ENCODE measurements around the gene FASLG.

FASLG gene

DNA sequence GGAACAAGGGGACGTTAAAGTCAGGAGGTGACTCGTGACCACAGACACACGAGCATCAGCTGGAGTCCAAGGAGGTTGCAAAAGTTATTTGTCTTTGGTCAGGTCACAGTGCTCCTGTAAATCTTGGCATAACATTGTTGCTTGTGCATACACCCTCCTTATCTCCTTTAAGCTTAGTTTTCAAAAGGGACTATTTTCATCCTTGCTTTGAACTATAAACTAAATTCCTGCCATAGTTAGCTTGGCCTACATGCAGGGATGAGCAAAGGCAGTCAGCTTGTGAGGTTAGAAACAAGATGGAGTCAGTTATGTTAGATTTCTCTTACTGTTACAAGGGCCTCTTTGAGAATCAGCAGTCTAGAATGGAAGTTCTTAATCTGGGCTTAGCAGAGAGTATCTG, 28.0 kb upstream of the FASLG start:
- H3K36me3 ChIP-seq (ENCODE audit: insufficient read depth, low read length) = no peaks in the 10 kb centered on the region
- no peak overlapping the region for H3K9ac ChIP-seq (ENCODE audit: low read depth, low read length)
- H3K9me3 ChIP-seq (ENCODE audit: control insufficient read depth, insufficient read depth, low read length) = peaks cover 5% of the 10 kb centered on the region; the same call in 1 of the 2 replicates
- no peaks in the 10 kb centered on the region for H3K4me1 ChIP-seq (ENCODE audit: insufficient read depth, low read length)

DNA sequence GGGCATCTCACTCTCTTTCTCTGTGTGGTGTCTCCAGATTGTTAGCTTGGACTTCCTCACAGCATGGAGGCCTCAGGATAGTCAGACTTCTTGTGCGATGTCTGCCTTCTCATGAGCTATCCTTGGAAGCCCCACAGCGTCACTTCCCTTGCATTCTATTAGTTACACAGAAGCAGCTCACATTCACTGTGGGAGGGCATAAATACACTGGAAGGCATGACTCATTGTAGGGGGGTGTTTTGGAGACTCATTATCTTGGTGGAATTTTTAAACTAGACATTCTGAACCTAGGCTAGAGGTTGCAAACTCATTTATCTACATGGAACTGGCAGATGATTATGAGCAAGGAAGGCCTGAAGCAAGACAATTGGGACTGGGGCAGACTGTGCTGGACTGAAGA, 21.4 kb upstream of the FASLG start:
- peaks cover 12% of the 10 kb centered on the region for H3K4me1 ChIP-seq (ENCODE audit: insufficient read depth, low read length)
- no peaks in the 10 kb centered on the region for H3K36me3 ChIP-seq (ENCODE audit: insufficient read depth, low read length)
- H3K9me3 ChIP-seq (ENCODE audit: control insufficient read depth, insufficient read depth, low read length) = peaks cover 5% of the 10 kb centered on the region
- H3K9ac ChIP-seq (ENCODE audit: low read depth, low read length) = no peak overlapping the region

DNA sequence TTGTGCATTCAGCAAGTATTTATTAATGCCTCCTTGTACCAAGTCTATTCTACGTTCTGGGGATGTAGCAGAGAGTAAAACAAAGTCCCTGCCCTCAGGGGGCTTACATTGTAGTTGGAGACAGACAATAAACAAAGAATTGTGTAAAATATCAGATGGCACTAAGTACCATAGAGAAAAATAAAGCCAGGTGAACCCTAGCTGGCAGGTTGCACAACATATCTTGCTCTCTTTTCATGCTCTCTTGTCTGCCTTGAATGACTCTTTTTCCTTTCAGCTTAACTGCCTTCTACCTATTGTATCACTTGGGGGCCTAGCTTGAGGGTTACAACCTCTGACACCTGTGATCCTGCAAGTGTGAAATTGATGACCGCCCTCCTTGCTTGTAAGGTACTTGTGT, 20.7 kb upstream of the FASLG start:
- peaks cover 12% of the 10 kb centered on the region for H3K4me1 ChIP-seq (ENCODE audit: insufficient read depth, low read length)
- peaks cover 5% of the 10 kb centered on the region for H3K9me3 ChIP-seq (ENCODE audit: control insufficient read depth, insufficient read depth, low read length)
- H3K36me3 ChIP-seq (ENCODE audit: insufficient read depth, low read length) = no peaks in the 10 kb centered on the region
- H3K9ac ChIP-seq (ENCODE audit: low read depth, low read length) = no peak overlapping the region

DNA sequence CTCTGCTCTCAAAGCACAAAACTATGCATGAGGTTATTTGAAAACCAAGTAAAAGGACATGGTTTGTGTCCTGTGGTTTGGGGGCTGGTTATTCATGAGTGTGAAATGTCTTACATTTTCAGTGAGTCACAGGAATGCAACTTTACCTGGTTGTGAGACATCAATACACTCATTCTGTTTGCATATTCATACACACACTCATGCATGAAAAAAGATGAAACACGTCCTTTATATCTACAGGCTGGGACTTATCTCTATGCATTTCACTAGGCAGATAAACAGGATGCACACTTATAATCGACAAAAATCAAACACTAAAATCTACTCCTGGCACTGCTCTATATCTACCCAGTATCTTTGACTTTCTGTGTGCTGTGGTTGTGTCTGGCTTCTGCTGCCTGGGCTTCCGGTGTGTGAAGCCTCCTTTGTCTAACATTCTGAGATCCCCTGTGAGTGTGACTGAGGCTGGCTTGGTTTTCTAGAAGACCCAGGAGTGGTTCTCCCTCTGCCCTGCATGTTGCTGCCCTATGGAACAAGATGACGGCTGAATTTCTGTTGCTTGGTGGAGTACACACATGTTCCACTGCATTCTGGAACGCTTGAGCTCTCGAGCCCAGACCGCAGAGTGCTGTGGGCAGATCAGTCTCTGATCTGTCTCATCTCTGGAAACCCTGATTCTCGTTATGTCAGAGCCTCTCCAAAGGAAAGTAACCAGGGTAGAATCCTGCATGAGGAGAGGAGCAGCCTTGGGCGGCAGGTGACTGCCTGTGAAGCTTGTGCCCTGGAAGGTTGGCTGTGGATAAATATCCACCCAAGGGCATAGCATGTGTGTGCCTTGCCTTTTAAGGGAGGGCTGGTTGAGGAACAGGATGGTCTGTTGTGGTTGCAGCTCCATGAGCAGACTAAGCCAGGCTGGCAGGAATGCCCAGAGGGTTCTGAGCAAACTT, 19.7 kb upstream of the FASLG start:
- Histone ChIP-seq H3K9ac (ENCODE audit: low read depth, low read length) (no peak overlapping the region), H3K4me1 (ENCODE audit: insufficient read depth, low read length) (peaks cover 16% of the 10 kb centered on the region), H3K9me3 (ENCODE audit: control insufficient read depth, insufficient read depth, low read length) (peaks cover 5% of the 10 kb centered on the region), H3K36me3 (ENCODE audit: insufficient read depth, low read length) (no peaks in the 10 kb centered on the region)

DNA sequence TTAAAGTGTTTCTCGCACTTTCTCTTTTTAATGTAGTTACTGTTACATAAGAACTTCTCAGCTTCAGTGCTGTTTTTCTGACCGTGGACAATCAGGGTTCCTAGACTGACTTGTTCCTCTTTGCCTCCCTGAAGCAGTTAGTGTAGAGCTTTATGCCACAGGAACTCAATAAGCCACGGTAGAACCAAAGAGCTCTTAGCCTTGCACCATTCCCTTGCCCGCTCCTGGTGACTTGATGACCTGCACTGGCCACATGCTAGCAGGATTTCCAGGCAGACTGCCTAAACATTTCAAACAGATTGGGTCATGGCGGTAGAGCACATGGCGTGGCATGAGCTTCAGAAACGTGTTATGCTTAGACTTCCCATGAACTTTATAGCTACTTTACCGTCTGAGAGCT, 18.8 kb upstream of the FASLG start:
- no peaks in the 10 kb centered on the region for H3K36me3 ChIP-seq (ENCODE audit: insufficient read depth, low read length)
- peaks cover 5% of the 10 kb centered on the region for H3K9me3 ChIP-seq (ENCODE audit: control insufficient read depth, insufficient read depth, low read length)
- no peak overlapping the region for H3K9ac ChIP-seq (ENCODE audit: low read depth, low read length)
- H3K4me1 ChIP-seq (ENCODE audit: insufficient read depth, low read length) = peaks cover 16% of the 10 kb centered on the region

DNA sequence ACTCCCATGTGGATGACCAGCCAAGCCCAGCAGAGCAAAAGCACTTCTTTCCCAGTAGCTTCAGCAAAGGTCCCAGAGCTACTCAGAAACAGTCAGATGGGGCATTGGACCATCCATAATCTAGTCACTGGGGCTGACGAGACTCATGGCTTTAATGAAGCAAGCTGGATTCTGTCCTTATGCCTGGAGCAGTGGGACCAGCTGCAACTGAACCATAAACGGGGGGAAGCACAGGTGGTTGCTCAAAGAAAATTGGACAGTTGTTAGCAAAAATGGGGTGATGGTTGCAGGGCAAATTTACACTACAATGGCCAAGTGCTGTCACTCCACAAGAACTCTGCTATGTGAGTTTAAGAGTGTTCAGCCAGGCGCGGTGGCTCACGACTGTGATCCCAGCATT, 17.4 kb upstream of the FASLG start:
- H3K9ac ChIP-seq (ENCODE audit: low read depth, low read length) = no peak overlapping the region
- H3K36me3 ChIP-seq (ENCODE audit: insufficient read depth, low read length) = no peaks in the 10 kb centered on the region
- peaks cover 16% of the 10 kb centered on the region for H3K4me1 ChIP-seq (ENCODE audit: insufficient read depth, low read length)
- peaks cover 4% of the 10 kb centered on the region; the same call in 1 of the 2 replicates for H3K9me3 ChIP-seq (ENCODE audit: control insufficient read depth, insufficient read depth, low read length)

DNA sequence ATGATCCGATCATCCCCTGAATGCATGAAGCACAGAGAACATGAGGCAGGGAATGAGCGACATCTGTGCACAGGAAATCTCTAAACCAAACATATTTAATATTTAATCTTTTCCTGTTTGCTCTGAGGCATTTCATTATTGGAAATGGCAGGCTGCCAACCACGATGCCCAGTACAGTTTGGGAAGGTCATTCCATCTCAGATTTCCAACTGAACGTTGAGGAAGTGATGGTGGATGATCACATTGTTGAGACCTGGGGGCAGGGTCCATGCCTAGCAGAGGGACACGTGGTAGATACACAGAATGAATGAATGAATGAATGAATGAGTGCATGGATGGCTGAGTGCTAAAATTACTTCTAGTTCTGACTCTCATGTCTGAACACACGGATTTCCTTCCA, 15.9 kb upstream of the FASLG start:
- Histone ChIP-seq H3K4me1 (ENCODE audit: insufficient read depth, low read length) (peaks cover 15% of the 10 kb centered on the region), H3K36me3 (ENCODE audit: insufficient read depth, low read length) (no peaks in the 10 kb centered on the region), H3K9ac (ENCODE audit: low read depth, low read length) (no peak overlapping the region), H3K9me3 (ENCODE audit: control insufficient read depth, insufficient read depth, low read length) (no peaks in the 10 kb centered on the region)

DNA sequence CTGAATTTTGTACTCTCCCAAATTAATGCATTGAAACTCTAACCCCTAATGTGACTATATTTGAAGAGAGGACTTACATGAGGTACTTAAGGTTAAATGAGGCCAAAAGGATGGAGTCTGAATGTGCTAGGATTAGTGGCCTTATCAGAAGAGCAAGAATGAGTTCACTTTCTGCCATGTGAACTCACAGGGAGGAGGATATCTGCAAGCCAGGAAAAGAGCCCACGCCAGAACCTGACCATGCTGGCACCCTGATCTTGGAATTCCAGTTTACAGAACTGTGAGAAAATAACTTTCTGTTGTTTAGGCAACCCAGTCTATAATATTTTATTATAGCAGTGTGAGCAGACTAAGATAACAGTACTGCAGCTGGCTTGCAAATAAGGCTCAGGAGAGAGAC, 12.2 kb upstream of the FASLG start:
- H3K9ac ChIP-seq (ENCODE audit: low read depth, low read length) = no peak overlapping the region
- H3K4me1 ChIP-seq (ENCODE audit: insufficient read depth, low read length) = peaks cover 4% of the 10 kb centered on the region; the same call in 1 of the 2 replicates
- no peaks in the 10 kb centered on the region for H3K36me3 ChIP-seq (ENCODE audit: insufficient read depth, low read length)
- H3K9me3 ChIP-seq (ENCODE audit: control insufficient read depth, insufficient read depth, low read length) = no peaks in the 10 kb centered on the region

DNA sequence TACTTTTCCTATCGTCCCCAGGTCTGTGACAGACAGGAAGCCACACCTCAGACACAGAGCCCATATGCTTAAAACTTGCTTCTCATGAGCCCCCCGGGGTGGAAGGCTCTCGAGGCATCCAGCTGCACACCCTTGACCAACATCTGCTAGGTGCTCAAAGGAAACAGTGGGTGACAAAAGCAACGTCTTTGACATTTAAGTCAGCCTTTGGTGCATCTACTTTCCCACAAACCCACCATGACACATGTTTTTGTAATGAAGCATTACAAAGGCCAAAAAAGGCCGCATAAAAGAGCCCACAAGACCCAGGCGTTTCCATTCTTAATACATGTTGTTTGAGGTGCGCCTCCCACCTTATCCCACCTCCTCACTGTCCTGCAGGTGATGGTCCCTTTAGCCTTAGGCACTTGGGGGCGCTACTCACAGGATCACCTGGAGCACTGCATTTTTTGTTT, 11.8 kb upstream of the FASLG start:
- Histone ChIP-seq H3K9me3 (ENCODE audit: control insufficient read depth, insufficient read depth, low read length) (no peaks in the 10 kb centered on the region), H3K4me1 (ENCODE audit: insufficient read depth, low read length) (peaks cover 4% of the 10 kb centered on the region; the same call in 1 of the 2 replicates), H3K9ac (ENCODE audit: low read depth, low read length) (no peak overlapping the region), H3K36me3 (ENCODE audit: insufficient read depth, low read length) (no peaks in the 10 kb centered on the region)

DNA sequence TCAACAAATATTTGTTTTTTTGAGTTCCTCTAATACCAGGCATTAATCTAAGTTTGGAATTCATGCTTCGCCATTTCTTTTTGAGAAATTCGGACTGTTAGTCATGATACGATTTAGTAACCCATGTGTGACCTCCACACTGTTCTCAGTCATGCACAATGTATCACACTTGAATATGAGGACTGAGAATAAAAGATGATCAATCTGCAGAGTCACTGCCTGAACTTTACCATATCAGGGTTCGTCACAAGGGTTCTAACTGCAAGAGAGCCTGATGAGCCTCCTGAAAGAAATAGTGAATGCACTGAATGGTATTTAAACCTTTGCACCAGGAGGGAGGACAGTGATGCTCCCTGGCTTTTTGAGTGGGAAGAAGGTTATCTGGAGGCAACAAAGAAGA, 10.9 kb upstream of the FASLG start:
- Histone ChIP-seq H3K9ac (ENCODE audit: low read depth, low read length) (no peak overlapping the region), H3K9me3 (ENCODE audit: control insufficient read depth, insufficient read depth, low read length) (no peaks in the 10 kb centered on the region), H3K36me3 (ENCODE audit: insufficient read depth, low read length) (no peaks in the 10 kb centered on the region), H3K4me1 (ENCODE audit: insufficient read depth, low read length) (peaks cover 4% of the 10 kb centered on the region; the same call in 1 of the 2 replicates)

DNA sequence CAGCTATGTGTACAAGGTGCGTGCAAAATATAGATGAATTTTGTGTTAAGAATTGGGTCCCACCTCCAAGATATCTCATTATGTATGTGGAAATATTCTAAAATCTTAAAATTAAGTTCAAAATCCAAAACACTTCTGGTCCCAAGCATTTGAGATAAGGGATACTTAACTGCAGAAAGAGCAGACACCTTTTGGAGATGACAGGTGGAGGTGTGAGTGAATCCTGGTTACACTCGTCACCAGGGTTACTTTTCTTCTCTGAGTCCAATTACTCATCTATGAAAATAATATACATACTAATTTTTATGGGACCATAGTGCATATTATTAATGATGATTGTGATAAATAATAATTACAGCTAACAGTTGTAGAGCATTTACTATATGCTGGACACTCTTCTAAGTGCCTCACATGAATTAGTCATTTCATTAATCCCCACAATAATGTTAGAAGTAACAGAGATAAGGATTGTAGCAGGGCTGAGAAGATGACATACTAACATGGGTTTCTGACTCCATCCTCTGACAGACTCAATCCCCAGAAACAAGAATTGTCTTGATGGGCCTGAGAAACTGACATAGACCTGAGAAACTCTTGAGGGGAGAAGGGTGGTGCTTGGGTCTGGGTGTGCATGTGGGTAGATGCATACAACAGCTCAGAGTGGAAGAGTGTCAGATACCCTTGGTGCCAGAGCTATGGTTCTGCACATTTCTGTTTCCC, 8.3 kb upstream of the FASLG start:
- Histone ChIP-seq H3K9ac (ENCODE audit: low read depth, low read length) (no peak overlapping the region), H3K9me3 (ENCODE audit: control insufficient read depth, insufficient read depth, low read length) (no peaks in the 10 kb centered on the region), H3K4me1 (ENCODE audit: insufficient read depth, low read length) (no peaks in the 10 kb centered on the region)

DNA sequence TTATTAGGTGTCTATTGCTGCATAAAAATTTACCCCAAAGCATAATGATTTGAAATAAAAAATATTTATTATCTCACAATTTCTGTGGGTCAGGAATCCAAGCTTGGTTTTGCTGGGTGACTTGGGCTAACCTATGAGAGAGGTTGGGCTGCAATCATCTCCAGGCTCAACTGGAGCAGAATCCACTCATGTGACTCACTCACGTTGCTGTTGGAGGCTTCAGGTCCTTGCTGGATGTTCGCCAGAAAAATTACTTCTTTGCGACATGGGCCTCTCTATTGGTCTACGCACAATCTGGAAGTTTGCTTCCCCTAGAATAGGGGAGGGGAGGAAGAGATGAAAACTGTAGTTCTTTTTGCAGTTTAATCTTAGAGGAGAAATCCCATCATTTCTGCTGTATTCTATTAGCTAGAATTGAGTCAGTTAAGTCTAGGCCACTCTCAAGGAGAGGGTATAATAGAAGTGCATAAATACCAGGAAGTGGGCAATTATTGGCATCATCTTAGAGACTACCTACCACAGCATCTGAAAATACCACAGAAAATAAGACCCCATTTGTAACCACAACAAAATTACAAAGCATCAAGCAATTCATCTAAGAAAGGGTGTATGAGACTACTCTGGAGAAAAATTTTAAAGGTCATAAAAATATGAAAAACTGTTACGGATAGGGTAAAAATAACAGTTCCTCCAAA, 5.7 kb upstream of the FASLG start:
- no peaks in the 10 kb centered on the region for H3K4me1 ChIP-seq (ENCODE audit: insufficient read depth, low read length)
- no peak overlapping the region for H3K9ac ChIP-seq (ENCODE audit: low read depth, low read length)
- no peaks in the 10 kb centered on the region for H3K9me3 ChIP-seq (ENCODE audit: control insufficient read depth, insufficient read depth, low read length)
- peaks cover 5% of the 10 kb centered on the region; the same call in 1 of the 2 replicates for H3K36me3 ChIP-seq (ENCODE audit: insufficient read depth, low read length)

More for the DNA sequence above, 8.3 kb upstream of the FASLG start:
- peaks cover 5% of the 10 kb centered on the region; the same call in 1 of the 2 replicates for H3K36me3 ChIP-seq (ENCODE audit: insufficient read depth, low read length)

DNA sequence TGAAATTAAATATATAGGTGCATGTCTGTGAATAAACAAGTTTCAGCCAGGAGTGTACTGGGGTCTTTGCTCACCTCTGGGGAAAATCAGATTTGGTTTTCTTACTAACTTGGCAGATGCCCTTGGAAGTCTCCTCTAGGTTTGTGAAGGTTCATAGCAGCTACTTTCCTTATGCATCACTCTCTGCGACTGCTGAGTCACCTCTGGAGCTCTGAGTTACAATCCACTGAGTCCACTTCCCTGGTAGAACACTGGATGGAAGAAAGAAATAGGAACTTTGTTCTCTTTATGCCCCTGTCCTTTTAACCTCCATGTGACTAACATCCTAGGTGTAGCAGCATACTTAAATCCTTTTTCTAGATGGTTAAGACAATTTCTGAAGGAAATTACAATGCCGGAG, 4.4 kb upstream of the FASLG start:
- no peak overlapping the region for H3K9ac ChIP-seq (ENCODE audit: low read depth, low read length)
- H3K9me3 ChIP-seq (ENCODE audit: control insufficient read depth, insufficient read depth, low read length) = no peaks in the 10 kb centered on the region
- H3K36me3 ChIP-seq (ENCODE audit: insufficient read depth, low read length) = peaks cover 5% of the 10 kb centered on the region; the same call in 1 of the 2 replicates
- H3K4me1 ChIP-seq (ENCODE audit: insufficient read depth, low read length) = no peaks in the 10 kb centered on the region

DNA sequence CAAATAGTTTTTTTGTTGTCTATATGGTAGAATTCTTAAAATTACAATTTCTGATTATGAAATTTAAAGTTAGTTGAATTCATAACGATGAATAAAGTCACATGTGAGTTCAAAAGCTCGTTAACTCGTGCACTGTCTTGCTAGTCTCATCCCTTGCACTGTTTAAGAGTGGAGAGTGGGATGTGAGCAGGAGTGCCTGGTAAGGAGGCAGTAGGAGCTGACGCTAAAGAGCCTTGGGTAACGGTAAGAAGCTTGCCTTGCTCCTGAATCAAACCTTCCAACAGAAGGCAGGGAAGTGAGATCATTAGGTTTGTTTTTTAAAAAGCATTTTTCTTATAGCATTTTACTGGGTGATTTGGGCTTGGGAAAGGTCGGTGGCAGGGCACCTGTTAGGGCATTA, 2.3 kb upstream of the FASLG start:
- Histone ChIP-seq H3K4me1 (ENCODE audit: insufficient read depth, low read length) (no peaks in the 10 kb centered on the region), H3K9ac (ENCODE audit: low read depth, low read length) (no peak overlapping the region), H3K36me3 (ENCODE audit: insufficient read depth, low read length) (peaks cover 5% of the 10 kb centered on the region; the same call in 1 of the 2 replicates), H3K9me3 (ENCODE audit: control insufficient read depth, insufficient read depth, low read length) (no peaks in the 10 kb centered on the region)

Measured in ES-I3 (cell line).